NB4 (cell line): ENCODE results near the gene LPP.
A peak's percentile ranks its signal among the peaks of the same experiment; 100 is the strongest.

Source experiments
- DNase-seq: peaks from one replicate; pipeline ENCODE4 v3.0.0; 2010; ENCODE audit warnings: low read depth
- H3K4me3 ChIP-seq: one replicate; pipeline ENCODE4 v1.5.1; 2011; ENCODE audit warnings: mild to moderate bottlenecking, low read depth, low read length, moderate library complexity
- MYC ChIP-seq: IDR thresholded peaks from 2 replicates; pipeline ENCODE4 v1.6.1; 2011; ENCODE audit warnings: low read depth, low read length
- POLR2A ChIP-seq: IDR thresholded peaks from 2 replicates; pipeline ENCODE4 v1.6.1; 2011; ENCODE audit warnings: mild to moderate bottlenecking; ENCODE audit not compliant: insufficient read length; ENCODE audit errors: extremely low read depth
- TF ChIP-seq, protein P1 (sequence below): IDR thresholded peaks from one replicate; pipeline ENCODE4 v1.5.1; 2012; ENCODE audit warnings: low read depth, low read length
- TF ChIP-seq, protein P2 (sequence below): IDR thresholded peaks from 2 replicates; pipeline ENCODE4 v1.6.1; 2011; ENCODE audit warnings: low read depth, low read length

Gene LPP

DNA sequence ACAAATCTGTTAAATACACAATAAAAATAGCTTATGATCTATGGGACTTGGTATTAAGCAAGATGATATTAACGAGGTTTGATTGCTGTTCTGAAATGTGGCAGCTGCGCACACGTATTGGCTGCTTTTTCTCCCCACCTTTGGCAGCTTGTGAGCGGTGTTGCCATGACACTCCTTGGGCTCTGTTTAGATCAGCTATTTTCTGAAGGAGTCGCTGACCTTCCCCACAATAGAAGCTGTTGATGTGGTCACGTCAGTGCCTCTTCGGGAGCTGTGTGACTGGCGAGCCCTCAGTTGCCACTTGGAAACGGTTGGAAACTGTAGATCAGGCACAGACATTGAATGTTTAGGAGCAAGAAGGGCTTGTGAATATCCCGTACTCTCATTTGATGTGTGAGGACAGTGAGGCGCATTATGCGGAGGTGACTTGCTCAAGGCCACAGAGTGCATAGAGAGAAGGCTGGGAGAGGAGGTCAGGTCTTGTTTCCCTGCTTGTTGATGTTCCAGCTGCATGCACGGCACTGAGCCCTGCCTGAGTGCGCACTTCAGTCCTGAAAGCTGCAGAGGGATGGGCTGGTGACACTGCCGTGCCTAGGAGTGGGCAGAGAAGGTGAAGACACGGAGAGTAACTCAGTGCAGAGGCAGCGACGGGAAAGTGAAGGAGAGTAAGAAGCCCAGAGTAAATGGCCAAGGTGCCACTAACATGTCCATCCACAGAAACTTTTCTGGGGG is 198.4 kb downstream of the LPP start:
- H3K4me3 ChIP-seq, result no peak overlapping the region
- no peak for DNase-seq
- TF ChIP-seq, protein P1, sequence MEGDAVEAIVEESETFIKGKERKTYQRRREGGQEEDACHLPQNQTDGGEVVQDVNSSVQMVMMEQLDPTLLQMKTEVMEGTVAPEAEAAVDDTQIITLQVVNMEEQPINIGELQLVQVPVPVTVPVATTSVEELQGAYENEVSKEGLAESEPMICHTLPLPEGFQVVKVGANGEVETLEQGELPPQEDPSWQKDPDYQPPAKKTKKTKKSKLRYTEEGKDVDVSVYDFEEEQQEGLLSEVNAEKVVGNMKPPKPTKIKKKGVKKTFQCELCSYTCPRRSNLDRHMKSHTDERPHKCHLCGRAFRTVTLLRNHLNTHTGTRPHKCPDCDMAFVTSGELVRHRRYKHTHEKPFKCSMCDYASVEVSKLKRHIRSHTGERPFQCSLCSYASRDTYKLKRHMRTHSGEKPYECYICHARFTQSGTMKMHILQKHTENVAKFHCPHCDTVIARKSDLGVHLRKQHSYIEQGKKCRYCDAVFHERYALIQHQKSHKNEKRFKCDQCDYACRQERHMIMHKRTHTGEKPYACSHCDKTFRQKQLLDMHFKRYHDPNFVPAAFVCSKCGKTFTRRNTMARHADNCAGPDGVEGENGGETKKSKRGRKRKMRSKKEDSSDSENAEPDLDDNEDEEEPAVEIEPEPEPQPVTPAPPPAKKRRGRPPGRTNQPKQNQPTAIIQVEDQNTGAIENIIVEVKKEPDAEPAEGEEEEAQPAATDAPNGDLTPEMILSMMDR, result no peak
- TF ChIP-seq POLR2A, result no peak

- no peak for TF ChIP-seq MYC
- no peak for TF ChIP-seq POLR2A
- TF ChIP-seq, protein P1, result no peak
- TF ChIP-seq, protein P2, sequence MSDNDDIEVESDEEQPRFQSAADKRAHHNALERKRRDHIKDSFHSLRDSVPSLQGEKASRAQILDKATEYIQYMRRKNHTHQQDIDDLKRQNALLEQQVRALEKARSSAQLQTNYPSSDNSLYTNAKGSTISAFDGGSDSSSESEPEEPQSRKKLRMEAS, result no peak
- DNase-seq, result no peak
- H3K4me3 ChIP-seq, result no peak overlapping the region
Observed at GRCh38 chr3:188353426-188353825, 199.5 kb downstream of the LPP start.

DNA sequence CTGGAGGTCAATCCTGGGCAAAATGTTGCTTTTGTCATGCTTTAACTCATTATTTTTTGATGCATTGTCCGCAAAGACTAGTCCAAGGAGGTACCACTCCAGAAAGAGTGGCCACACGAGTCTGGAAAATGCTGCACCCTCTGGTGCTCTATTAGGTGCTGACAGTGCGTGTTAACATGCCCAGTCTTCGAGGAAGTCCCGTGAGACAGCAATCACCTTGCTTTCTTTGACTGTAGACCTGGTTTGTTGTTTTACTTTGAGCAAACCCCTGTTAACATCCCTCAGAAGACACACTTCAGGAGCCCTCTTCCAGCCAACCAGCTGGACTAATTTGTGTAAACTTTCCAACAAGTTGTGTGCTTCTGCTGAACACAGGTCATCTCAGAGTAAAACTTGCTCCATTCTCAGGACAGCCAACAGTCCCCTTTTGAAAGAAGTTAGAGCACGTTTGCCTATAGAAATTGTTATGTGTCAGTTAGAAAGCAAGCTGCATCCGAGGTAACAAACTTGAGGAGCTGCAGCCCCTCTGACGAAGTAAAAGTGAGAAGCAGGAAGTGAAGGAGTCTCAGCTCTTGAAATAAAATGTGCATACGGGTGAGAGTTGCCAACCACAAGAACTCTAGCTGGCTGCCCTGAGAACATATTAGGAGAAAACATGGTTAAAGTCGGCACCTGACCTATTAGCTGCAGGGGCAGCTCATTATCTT is 205.0 kb downstream of the LPP start:
- no peak overlapping the region for H3K4me3 ChIP-seq
- DNase-seq, result peak; percentile 20
- TF ChIP-seq POLR2A (no peak), MYC (no peak)
- TF ChIP-seq, protein P1, result no peak
- TF ChIP-seq, protein P2, result no peak

GRCh38 chr3:188360364-188360881 is 206.5 kb downstream of the LPP start:
- H3K4me3 ChIP-seq, result no peak overlapping the region
- no peak for DNase-seq
- no peak for TF ChIP-seq MYC
- TF ChIP-seq, protein P2, result no peak
- TF ChIP-seq POLR2A, result no peak
- TF ChIP-seq, protein P1, result no peak

GRCh38 chr3:188361888-188362287 is 207.9 kb downstream of the LPP start:
- H3K4me3 ChIP-seq, result no peak overlapping the region
- DNase-seq, result no peak
- TF ChIP-seq, protein P2, result no peak
- TF ChIP-seq, protein P1, result no peak
- no peak for TF ChIP-seq MYC
- no peak for TF ChIP-seq POLR2A
